Breast epithelium (tissue), 4 donors: Measurements from ENCODE around the gene HSPA12A. TPM values are rescaled to one million over a fixed set of nuclear protein-coding genes. Genes with fewer than 3 reads are reported as not detected.

Experiments
- DNase-seq, 2 donors: peaks; one replicate each; pipeline ENCODE4 v3.0.0-alpha.2; 2019; ENCODE audit warnings: low spot score in 2 of 2
- H3K27ac ChIP-seq, 2 donors: fragments of 200-600 bp; sonication (generic) in 1 of 2; one replicate each; pipeline ENCODE4 v1.5.1; 2016 to 2019; ENCODE audit warnings: mild to moderate bottlenecking in 1 of 2
- H3K27me3 ChIP-seq, 2 donors: fragments of 200-600 bp; sonication (generic) in 1 of 2; one replicate each; pipeline versions ENCODE4 v1.5.1 to v1.6.0; 2017 to 2019; ENCODE audit warnings: control low read depth in 1 of 2, mild to moderate bottlenecking in 1 of 2
- H3K36me3 ChIP-seq: fragments of 200-600 bp; one replicate; pipeline ENCODE4 v1.5.1; 2019
- H3K4me1 ChIP-seq, 2 donors: fragments of 200-600 bp; sonication (generic); one replicate each; pipeline ENCODE4 v1.5.1; 2016 to 2019; ENCODE audit warnings: control low read depth in 1 of 2
- H3K4me3 ChIP-seq, 3 donors: fragments of 200-600 bp; sonication (generic); 1 replicate in 2 of 3; 2 replicates in 1 of 3; pipeline ENCODE4 v1.5.1; 2016 to 2019; ENCODE audit warnings: mild to moderate bottlenecking in 3 of 3, moderate library complexity in 2 of 3
- H3K9me3 ChIP-seq, 2 donors: fragments of 200-600 bp; sonication (generic) in 1 of 2; one replicate each; pipeline ENCODE4 v1.5.1; 2016 to 2019; ENCODE audit warnings: control low read depth in 1 of 2
- CTCF ChIP-seq, 3 donors: fragments of 450-650 bp; IDR thresholded peaks; one replicate each; pipeline ENCODE4 v1.5.1; 2016 to 2017; ENCODE audit warnings: antibody characterized with exemption in 3 of 3, mild to moderate bottlenecking in 3 of 3, moderate library complexity in 3 of 3
- POLR2A ChIP-seq: fragments of 450-650 bp; IDR thresholded peaks from one replicate; pipeline ENCODE4 v1.6.1; 2016; ENCODE audit warnings: antibody characterized with exemption, mild to moderate bottlenecking, moderate library complexity
- POLR2AphosphoS5 ChIP-seq, 3 donors: sonication (generic); formaldehyde crosslinking; IDR thresholded peaks; one replicate each; pipeline ENCODE4 v1.6.1; 2017; ENCODE audit warnings: antibody characterized with exemption in 3 of 3
- intact Hi-C: fragments of 100-400 bp; cut with DNase I; formaldehyde crosslinking; loops from one replicate; pipeline ENCODE4 v1.15.1; 2023; ENCODE audit warnings: low total_unique reads
- total RNA-seq, 3 donors: library from RNA; depleted of rRNA; stranded (reverse); fragments of >200 nt; gene quantifications; one replicate each; pipeline ENCODE4 v1.1.0, GENCODE V29; 2016

Gene HSPA12A
- total RNA-seq, 3 donors from 2014 or later, result 13.2 to 23.6 (median 14.2) TPM

GRCh38 chr10:116710076-116710475 is 32.3 kb downstream of the HSPA12A start:
- intact Hi-C loops, result no loop called here
- no peak for DNase-seq

GRCh38 chr10:116708877-116709276 is 33.5 kb downstream of the HSPA12A start:
- intact Hi-C loops, result no loop called here
- Histone ChIP-seq H3K36me3 (no peaks in the 10 kb centered on the region), H3K4me1 (no peaks in the 10 kb centered on the region), H3K4me3 (no peak overlapping the region), H3K27ac (no peak overlapping the region), H3K9me3 (no peaks in the 10 kb centered on the region), H3K27me3 (no peaks in the 10 kb centered on the region)
- DNase-seq, result no peak
- TF ChIP-seq CTCF (IDR thresholded peaks at IDR 0.05), result no peak
- TF ChIP-seq POLR2A, result no peak
- no peak for TF ChIP-seq POLR2AphosphoS5 (IDR thresholded peaks at IDR 0.05)

More at GRCh38 chr10:116710076-116710475, 32.3 kb downstream of the HSPA12A start:
- H3K4me1 ChIP-seq, result no peaks in the 10 kb centered on the region
- no peaks in the 10 kb centered on the region for H3K9me3 ChIP-seq
- H3K36me3 ChIP-seq, result no peaks in the 10 kb centered on the region
- H3K27me3 ChIP-seq, result no peaks in the 10 kb centered on the region
- H3K27ac ChIP-seq, result no peak overlapping the region
- H3K4me3 ChIP-seq, result no peak overlapping the region
- TF ChIP-seq POLR2A (no peak), POLR2AphosphoS5 (IDR thresholded peaks at IDR 0.05) (no peak), CTCF (IDR thresholded peaks at IDR 0.05) (no peak)

GRCh38 chr10:116708391-116708821 is 34.0 kb downstream of the HSPA12A start:
- Histone ChIP-seq H3K4me1 (no peaks in the 10 kb centered on the region), H3K27ac (no peak overlapping the region), H3K9me3 (no peaks in the 10 kb centered on the region), H3K4me3 (no peak overlapping the region), H3K36me3 (no peaks in the 10 kb centered on the region), H3K27me3 (no peaks in the 10 kb centered on the region)
- no peak for DNase-seq
- intact Hi-C loops, result no loop called here
- TF ChIP-seq POLR2AphosphoS5 (IDR thresholded peaks at IDR 0.05) (no peak), POLR2A (no peak), CTCF (IDR thresholded peaks at IDR 0.05) (no peak)

- H3K4me1 ChIP-seq, result no peaks in the 10 kb centered on the region
- no peaks in the 10 kb centered on the region for H3K9me3 ChIP-seq
- H3K36me3 ChIP-seq, result no peaks in the 10 kb centered on the region
- no peak overlapping the region for H3K4me3 ChIP-seq
- no peaks in the 10 kb centered on the region for H3K27me3 ChIP-seq
- no peak overlapping the region for H3K27ac ChIP-seq
- TF ChIP-seq POLR2A, result no peak
- TF ChIP-seq POLR2AphosphoS5 (IDR thresholded peaks at IDR 0.05), result no peak
- TF ChIP-seq CTCF (IDR thresholded peaks at IDR 0.05), result no peak
- intact Hi-C loops, result no loop called here
- DNase-seq, result no peak
Measured at GRCh38 chr10:116707981-116708380, 34.4 kb downstream of the HSPA12A start.

- Histone ChIP-seq H3K27ac (no peak overlapping the region), H3K9me3 (no peaks in the 10 kb centered on the region), H3K27me3 (no peaks in the 10 kb centered on the region), H3K4me1 (no peaks in the 10 kb centered on the region), H3K36me3 (no peaks in the 10 kb centered on the region), H3K4me3 (no peak overlapping the region)
- DNase-seq, result no peak
- intact Hi-C loops, result no loop called here
- TF ChIP-seq POLR2A (no peak), CTCF (IDR thresholded peaks at IDR 0.05) (no peak), POLR2AphosphoS5 (IDR thresholded peaks at IDR 0.05) (no peak)
Measured at GRCh38 chr10:116706281-116706680, 36.1 kb downstream of the HSPA12A start.
